Measurements from ENCODE around the gene KRT8. TPM values are rescaled to one million over a fixed set of nuclear protein-coding genes. Genes with fewer than 3 reads are reported as not detected.

Gene KRT8
- total and polyA plus RNA-seq, 2 of the 13 experiments (the other 11 are each of a cell fraction or from before 2014, with no cell fraction given): 498 to 718 TPM

- TF ChIP-seq IRF9 (CRISPR knock-in tag; IDR thresholded peaks at IDR 0.05; ENCODE audit: borderline replicate concordance) (peak; percentile 64), ZFP91 (CRISPR knock-in tag; IDR thresholded peaks at IDR 0.05; ENCODE audit: borderline replicate concordance) (peak; percentile 50; the same call in 1 of the 2 replicates), ZNF563 (CRISPR knock-in tag; IDR thresholded peaks at IDR 0.05) (0 out of 2 replicates have a peak, but pooled peaks have one; percentile 24), SIX4 (CRISPR knock-in tag; IDR thresholded peaks at IDR 0.05) (peak; percentile 17; the same call in 1 of the 2 replicates), HOXA3 (CRISPR knock-in tag; IDR thresholded peaks at IDR 0.05) (peak; percentile 51; the same call in 1 of the 2 replicates), ZNF772 (CRISPR knock-in tag; IDR thresholded peaks at IDR 0.05) (no peak; the same call in 1 of the 2 replicates), DNMT3B (CRISPR knock-in tag; conservative IDR thresholded peaks at IDR 0.05) (peak; percentile 97; the same call in 1 of the 2 replicates), ZNF333 (CRISPR knock-in tag; IDR thresholded peaks at IDR 0.05; ENCODE audit: borderline replicate concordance) (0 out of 2 replicates have a peak, but pooled peaks have one; percentile 33), ZNF350 (CRISPR knock-in tag; IDR thresholded peaks at IDR 0.05; ENCODE audit: borderline replicate concordance, low read depth) (peak; percentile 46; the same call in 1 of the 2 replicates), JUN (CRISPR knock-in tag; IDR thresholded peaks at IDR 0.05) (peak; percentile 95), NFIC (IDR thresholded peaks at IDR 0.05; ENCODE audit: low read length) (no peak), RFXANK (CRISPR knock-in tag; IDR thresholded peaks at IDR 0.05) (0 out of 2 replicates have a peak, but pooled peaks have one; percentile 51), ZEB1 (IDR thresholded peaks at IDR 0.05; ENCODE audit: insufficient replicate concordance, low read depth) (peak; percentile 75), TFAP4 (IDR thresholded peaks at IDR 0.05; ENCODE audit: borderline replicate concordance, low read depth) (peak; percentile 56; the same call in 1 of the 2 replicates), CBX5 (CRISPR knock-in tag; IDR thresholded peaks at IDR 0.05; ENCODE audit: borderline replicate concordance) (peak; percentile 80; the same call in 1 of the 2 replicates), ZFP90 (CRISPR knock-in tag; IDR thresholded peaks at IDR 0.05; ENCODE audit: borderline replicate concordance) (no peak; the same call in 1 of the 2 replicates), POGK (CRISPR knock-in tag; conservative IDR thresholded peaks at IDR 0.05) (peak; percentile 57), ZKSCAN5 (CRISPR knock-in tag; IDR thresholded peaks at IDR 0.05) (peak; percentile 92)
- TF ChIP-seq, protein P1, sequence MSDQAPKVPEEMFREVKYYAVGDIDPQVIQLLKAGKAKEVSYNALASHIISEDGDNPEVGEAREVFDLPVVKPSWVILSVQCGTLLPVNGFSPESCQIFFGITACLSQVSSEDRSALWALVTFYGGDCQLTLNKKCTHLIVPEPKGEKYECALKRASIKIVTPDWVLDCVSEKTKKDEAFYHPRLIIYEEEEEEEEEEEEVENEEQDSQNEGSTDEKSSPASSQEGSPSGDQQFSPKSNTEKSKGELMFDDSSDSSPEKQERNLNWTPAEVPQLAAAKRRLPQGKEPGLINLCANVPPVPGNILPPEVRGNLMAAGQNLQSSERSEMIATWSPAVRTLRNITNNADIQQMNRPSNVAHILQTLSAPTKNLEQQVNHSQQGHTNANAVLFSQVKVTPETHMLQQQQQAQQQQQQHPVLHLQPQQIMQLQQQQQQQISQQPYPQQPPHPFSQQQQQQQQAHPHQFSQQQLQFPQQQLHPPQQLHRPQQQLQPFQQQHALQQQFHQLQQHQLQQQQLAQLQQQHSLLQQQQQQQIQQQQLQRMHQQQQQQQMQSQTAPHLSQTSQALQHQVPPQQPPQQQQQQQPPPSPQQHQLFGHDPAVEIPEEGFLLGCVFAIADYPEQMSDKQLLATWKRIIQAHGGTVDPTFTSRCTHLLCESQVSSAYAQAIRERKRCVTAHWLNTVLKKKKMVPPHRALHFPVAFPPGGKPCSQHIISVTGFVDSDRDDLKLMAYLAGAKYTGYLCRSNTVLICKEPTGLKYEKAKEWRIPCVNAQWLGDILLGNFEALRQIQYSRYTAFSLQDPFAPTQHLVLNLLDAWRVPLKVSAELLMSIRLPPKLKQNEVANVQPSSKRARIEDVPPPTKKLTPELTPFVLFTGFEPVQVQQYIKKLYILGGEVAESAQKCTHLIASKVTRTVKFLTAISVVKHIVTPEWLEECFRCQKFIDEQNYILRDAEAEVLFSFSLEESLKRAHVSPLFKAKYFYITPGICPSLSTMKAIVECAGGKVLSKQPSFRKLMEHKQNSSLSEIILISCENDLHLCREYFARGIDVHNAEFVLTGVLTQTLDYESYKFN (CRISPR knock-in tag; conservative IDR thresholded peaks at IDR 0.05): peak; percentile 90
Measured at GRCh38 chr12:52949413-52950331, 44.8 kb upstream of the KRT8 start (continued).
